ENCODE measurements around the gene EIF2B1.

DNA sequence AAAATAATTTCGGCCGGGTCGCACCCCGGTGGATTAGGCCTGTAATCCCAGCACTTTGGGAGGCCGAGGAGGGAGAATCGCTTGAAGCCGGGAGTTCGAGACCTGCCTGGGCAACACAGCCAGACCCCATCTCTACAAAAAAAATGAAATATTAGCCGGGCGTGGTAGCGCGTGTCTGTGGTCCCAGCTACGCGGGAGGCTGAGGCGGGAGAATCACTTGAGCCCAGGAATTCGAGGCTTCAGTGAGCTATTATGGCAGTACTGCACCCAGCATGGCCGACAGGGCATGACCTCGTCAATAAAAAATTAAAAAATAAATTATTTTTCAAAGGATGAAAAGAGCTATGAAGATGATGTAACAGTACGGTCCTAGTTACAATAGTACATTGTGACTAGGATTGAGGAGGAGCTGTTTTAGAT, 666 bp upstream of the EIF2B1 start:
- TF ChIP-seq, protein P1, sequence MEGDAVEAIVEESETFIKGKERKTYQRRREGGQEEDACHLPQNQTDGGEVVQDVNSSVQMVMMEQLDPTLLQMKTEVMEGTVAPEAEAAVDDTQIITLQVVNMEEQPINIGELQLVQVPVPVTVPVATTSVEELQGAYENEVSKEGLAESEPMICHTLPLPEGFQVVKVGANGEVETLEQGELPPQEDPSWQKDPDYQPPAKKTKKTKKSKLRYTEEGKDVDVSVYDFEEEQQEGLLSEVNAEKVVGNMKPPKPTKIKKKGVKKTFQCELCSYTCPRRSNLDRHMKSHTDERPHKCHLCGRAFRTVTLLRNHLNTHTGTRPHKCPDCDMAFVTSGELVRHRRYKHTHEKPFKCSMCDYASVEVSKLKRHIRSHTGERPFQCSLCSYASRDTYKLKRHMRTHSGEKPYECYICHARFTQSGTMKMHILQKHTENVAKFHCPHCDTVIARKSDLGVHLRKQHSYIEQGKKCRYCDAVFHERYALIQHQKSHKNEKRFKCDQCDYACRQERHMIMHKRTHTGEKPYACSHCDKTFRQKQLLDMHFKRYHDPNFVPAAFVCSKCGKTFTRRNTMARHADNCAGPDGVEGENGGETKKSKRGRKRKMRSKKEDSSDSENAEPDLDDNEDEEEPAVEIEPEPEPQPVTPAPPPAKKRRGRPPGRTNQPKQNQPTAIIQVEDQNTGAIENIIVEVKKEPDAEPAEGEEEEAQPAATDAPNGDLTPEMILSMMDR (IDR thresholded peaks at IDR 0.05): no peak
- no peak for TF ChIP-seq POLR2A (IDR thresholded peaks at IDR 0.05)
